MM.1S (cell line): ENCODE results near the gene RAB31.

Source experiments
- DNase-seq: peaks from one replicate; pipeline ENCODE4 v3.0.0-alpha.2; 2015
- H2AFZ ChIP-seq: fragments of 300-600 bp; sonication (generic); 2 replicates; pipeline ENCODE4 v1.6.0; 2016; ENCODE audit warnings: antibody characterized with exemption, low read length
- H3F3A ChIP-seq: fragments of 300-600 bp; sonication (generic); 2 replicates; pipeline ENCODE4 v1.6.1; 2016; ENCODE audit warnings: mild to moderate bottlenecking, antibody characterized with exemption, low read length, moderate library complexity, mixed read lengths; ENCODE audit not compliant: insufficient read depth
- H3K27ac ChIP-seq: fragments of 300-600 bp; sonication (generic); 2 replicates; pipeline ENCODE4 v1.5.1; 2016; ENCODE audit warnings: mild to moderate bottlenecking, low read length
- H3K27me3 ChIP-seq: fragments of 300-600 bp; sonication (generic); replicated peaks from 2 replicates; pipeline ENCODE4 v1.6.0; 2016; ENCODE audit warnings: low read length; ENCODE audit not compliant: insufficient read depth
- H3K36me3 ChIP-seq: fragments of 300-600 bp; sonication (generic); replicated peaks from 2 replicates; pipeline ENCODE4 v1.6.1; 2016; ENCODE audit warnings: mild to moderate bottlenecking, low read length, mixed read lengths; ENCODE audit not compliant: insufficient read depth
- H3K4me1 ChIP-seq: fragments of 300-600 bp; sonication (generic); 2 replicates; pipeline ENCODE4 v1.6.1; 2016; ENCODE audit warnings: low read length, mixed read lengths
- H3K4me2 ChIP-seq: fragments of 300-600 bp; sonication (generic); 2 replicates; pipeline ENCODE4 v1.6.0; 2016; ENCODE audit warnings: low read depth, low read length
- H3K4me3 ChIP-seq: fragments of 300-600 bp; sonication (generic); 2 replicates; pipeline ENCODE4 v1.5.1; 2016; ENCODE audit warnings: low read length, mixed read lengths
- H3K79me2 ChIP-seq: fragments of 300-600 bp; sonication (generic); 2 replicates; pipeline ENCODE4 v1.6.1; 2016; ENCODE audit warnings: mixed run types, low read length, mixed read lengths
- H3K9ac ChIP-seq: fragments of 300-600 bp; sonication (generic); 2 replicates; pipeline ENCODE4 v1.6.1; 2016; ENCODE audit warnings: low read length, mixed read lengths
- H3K9me2 ChIP-seq: fragments of 300-600 bp; sonication (generic); replicated peaks from 2 replicates; pipeline ENCODE4 v1.6.1; 2016; ENCODE audit warnings: mild to moderate bottlenecking, low read length, mixed read lengths; ENCODE audit not compliant: insufficient read depth
- H3K9me3 ChIP-seq: fragments of 300-600 bp; sonication (generic); replicated peaks from 2 replicates; pipeline ENCODE4 v1.6.1; 2016; ENCODE audit warnings: mild to moderate bottlenecking, low read length, mixed read lengths; ENCODE audit not compliant: insufficient read depth
- H4K20me1 ChIP-seq: fragments of 300-600 bp; sonication (generic); 2 replicates; pipeline ENCODE4 v1.6.1; 2016; ENCODE audit warnings: mild to moderate bottlenecking, low read length, moderate library complexity, mixed read lengths; ENCODE audit not compliant: insufficient read depth
- CTCF ChIP-seq: fragments of 300-600 bp; sonication (generic); IDR thresholded peaks from 2 replicates; pipeline ENCODE4 v1.5.1; 2016; ENCODE audit warnings: antibody characterized with exemption, low read length, mixed read lengths
- EZH2 ChIP-seq: fragments of 300-600 bp; sonication (generic); optimal IDR thresholded peaks from 2 replicates; pipeline ENCODE3; 2017; ENCODE audit warnings: low read depth, mild to moderate bottlenecking, antibody characterized with exemption, low read length, mixed read lengths
- EZH2phosphoT487 ChIP-seq: fragments of 300-600 bp; sonication (generic); IDR thresholded peaks from 2 replicates; pipeline ENCODE4 v1.6.1; 2018; ENCODE audit warnings: antibody characterized with exemption, low read length

RAB31 gene

GRCh38 chr18:9741406-9741792 is 33.3 kb downstream of the RAB31 start:
- Histone ChIP-seq H3K27me3 (no peaks in the 10 kb centered on the region), H3K79me2 (no peaks in the 10 kb centered on the region), H3K9ac (no peak overlapping the region), H3K4me2 (no peak overlapping the region), H3K9me3 (no peaks in the 10 kb centered on the region), H3K4me1 (no peaks in the 10 kb centered on the region), H4K20me1 (no peaks in the 10 kb centered on the region), H2AFZ (no peak overlapping the region), H3K9me2 (no peaks in the 10 kb centered on the region), H3K36me3 (no peaks in the 10 kb centered on the region), H3F3A (no peaks in the 10 kb centered on the region), H3K27ac (no peak overlapping the region), H3K4me3 (no peak overlapping the region)
- no peak for DNase-seq
- no peak for TF ChIP-seq EZH2
- TF ChIP-seq EZH2phosphoT487: no peak
- TF ChIP-seq CTCF: no peak

GRCh38 chr18:9741793-9742523 is 33.9 kb downstream of the RAB31 start:
- no peak overlapping the region for H3K4me3 ChIP-seq
- no peaks in the 10 kb centered on the region for H4K20me1 ChIP-seq
- DNase-seq: no peak
- H3K4me1 ChIP-seq: no peaks in the 10 kb centered on the region
- H3K9me3 ChIP-seq: no peaks in the 10 kb centered on the region
- no peak overlapping the region for H3K4me2 ChIP-seq
- H3F3A ChIP-seq: no peaks in the 10 kb centered on the region
- no peak overlapping the region for H3K27ac ChIP-seq
- no peaks in the 10 kb centered on the region for H3K36me3 ChIP-seq
- no peak for TF ChIP-seq EZH2
- TF ChIP-seq CTCF: no peak
- no peak for TF ChIP-seq EZH2phosphoT487
- no peak overlapping the region for H2AFZ ChIP-seq
- no peak overlapping the region for H3K9ac ChIP-seq
- no peaks in the 10 kb centered on the region for H3K79me2 ChIP-seq
- no peaks in the 10 kb centered on the region for H3K27me3 ChIP-seq
- no peaks in the 10 kb centered on the region for H3K9me2 ChIP-seq

GRCh38 chr18:9742524-9743131 is 34.5 kb downstream of the RAB31 start:
- Histone ChIP-seq H3F3A (no peaks in the 10 kb centered on the region), H3K9me2 (no peaks in the 10 kb centered on the region), H3K79me2 (no peaks in the 10 kb centered on the region), H3K4me2 (no peak overlapping the region), H4K20me1 (no peaks in the 10 kb centered on the region), H3K4me1 (no peaks in the 10 kb centered on the region), H3K27me3 (no peaks in the 10 kb centered on the region), H3K27ac (no peak overlapping the region), H3K9ac (no peak overlapping the region), H3K4me3 (no peak overlapping the region), H2AFZ (no peak overlapping the region), H3K9me3 (no peaks in the 10 kb centered on the region), H3K36me3 (no peaks in the 10 kb centered on the region)
- DNase-seq: no peak
- TF ChIP-seq EZH2phosphoT487 (no peak), EZH2 (no peak), CTCF (no peak)
